Mesendoderm (in vitro differentiated cells): ENCODE data around the gene ARHGAP44.

Experiments used
- DNase-seq: peaks from one replicate; pipeline ENCODE4 v3.0.0; 2013
- H2AK5ac ChIP-seq: 2 replicates; pipeline ENCODE4 v1.6.1; 2013; ENCODE audit warnings: low read length, inconsistent platforms
- H2BK120ac ChIP-seq: 2 replicates; pipeline ENCODE4 v1.6.1; 2013; ENCODE audit warnings: low read depth, mild to moderate bottlenecking, low read length, moderate library complexity, mixed read lengths
- H2BK15ac ChIP-seq: replicated peaks from 2 replicates; pipeline ENCODE4 v1.6.1; 2013; ENCODE audit warnings: low read depth, mild to moderate bottlenecking, moderate library complexity
- H2BK5ac ChIP-seq: 2 replicates; pipeline ENCODE4 v1.6.1; 2013; ENCODE audit warnings: low read length, inconsistent platforms
- H3K18ac ChIP-seq: 2 replicates; pipeline ENCODE4 v1.6.1; 2013; ENCODE audit warnings: mild to moderate bottlenecking, low read length, mixed read lengths
- H3K23ac ChIP-seq: one replicate; pipeline ENCODE4 v1.6.1; 2013; ENCODE audit warnings: low read length
- H3K27ac ChIP-seq: 2 replicates; pipeline ENCODE4 v1.5.1; 2013; ENCODE audit warnings: low read depth, mild to moderate bottlenecking, inconsistent platforms, low read length, moderate library complexity
- H3K27me3 ChIP-seq: 2 replicates; pipeline ENCODE4 v1.6.1; 2013; ENCODE audit warnings: low read length, control low read depth, mild to moderate bottlenecking, inconsistent platforms; ENCODE audit not compliant: insufficient read depth, poor library complexity
- H3K36me3 ChIP-seq: 2 replicates; pipeline ENCODE4 v1.6.1; 2013; ENCODE audit warnings: low read length, inconsistent platforms; ENCODE audit not compliant: control insufficient read depth, insufficient read depth
- H3K4ac ChIP-seq: one replicate; pipeline ENCODE4 v1.6.1; 2013; ENCODE audit warnings: low read depth, mild to moderate bottlenecking, low read length, moderate library complexity
- H3K4me1 ChIP-seq: 2 replicates; pipeline ENCODE4 v1.6.1; 2013; ENCODE audit warnings: low read depth, low read length, inconsistent platforms; ENCODE audit not compliant: control insufficient read depth
- H3K4me2 ChIP-seq: 2 replicates; pipeline ENCODE4 v1.6.1; 2013; ENCODE audit warnings: low read length
- H3K4me3 ChIP-seq: 2 replicates; pipeline ENCODE4 v1.5.1; 2013; ENCODE audit warnings: mild to moderate bottlenecking, low read length
- H3K56ac ChIP-seq: one replicate; pipeline ENCODE4 v1.6.1; 2013; ENCODE audit warnings: low read length
- H3K79me1 ChIP-seq: 2 replicates; pipeline ENCODE4 v1.6.1; 2013; ENCODE audit warnings: low read length, inconsistent platforms
- H3K79me2 ChIP-seq: 2 replicates; pipeline ENCODE4 v1.6.1; 2013; ENCODE audit warnings: mild to moderate bottlenecking, low read length; ENCODE audit not compliant: control insufficient read depth, insufficient read depth
- H3K9ac ChIP-seq: 2 replicates; pipeline ENCODE4 v1.6.1; 2013; ENCODE audit warnings: low read length, inconsistent platforms
- H4K5ac ChIP-seq: one replicate; pipeline ENCODE4 v1.6.1; 2013; ENCODE audit warnings: low read length
- H4K8ac ChIP-seq: one replicate; pipeline ENCODE4 v1.6.1; 2013; ENCODE audit warnings: low read depth, mild to moderate bottlenecking, control low read depth, low read length, moderate library complexity
- whole genome bisulfite sequencing: extraction: QIAGEN DNeasy Blood & Tissue Kit; methylation state at CpG from one replicate; pipeline ENCODE4 v1.1.7; 2013; ENCODE audit warnings: low lambda C conversion rate, missing lambda C conversion rate; ENCODE audit not compliant: insufficient coverage; ENCODE audit errors: extremely low coverage; 5-methylcytosine and 5-hydroxymethylcytosine counted together

Gene ARHGAP44

DNA sequence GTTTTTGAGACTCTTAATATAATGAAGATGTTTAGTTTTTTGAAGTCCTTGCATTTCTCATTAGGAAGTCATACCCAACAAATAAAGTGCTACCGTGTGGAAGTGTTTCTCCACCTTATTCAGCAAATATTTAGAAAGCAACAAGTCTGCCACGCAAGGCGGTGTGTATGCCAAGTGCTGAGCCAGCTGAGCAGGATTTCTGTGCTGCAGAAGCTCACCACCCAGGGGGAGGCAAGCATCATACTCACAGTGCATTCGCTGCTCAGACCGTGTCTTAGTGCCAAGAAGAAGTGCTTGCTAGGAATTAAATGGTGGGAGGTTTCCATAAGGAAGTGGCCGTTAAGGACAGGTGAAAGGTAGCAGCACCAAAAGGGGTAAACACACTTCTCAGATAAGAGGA, 111.2 kb downstream of the ARHGAP44 start:
- Histone ChIP-seq H2AK5ac (no peak overlapping the region), H4K8ac (no peak overlapping the region), H2BK5ac (no peak overlapping the region), H3K4me3 (no peak overlapping the region), H3K27ac (no peak overlapping the region), H3K36me3 (no peaks in the 10 kb centered on the region), H3K4ac (no peak overlapping the region), H3K79me2 (no peaks in the 10 kb centered on the region), H3K4me2 (no peak overlapping the region), H2BK15ac (no peak overlapping the region), H3K4me1 (no peaks in the 10 kb centered on the region), H3K18ac (no peak overlapping the region), H3K27me3 (no peaks in the 10 kb centered on the region), H4K5ac (no peak overlapping the region), H3K9ac (no peak overlapping the region), H3K56ac (no peak overlapping the region), H2BK120ac (no peak overlapping the region), H3K23ac (no peak overlapping the region), H3K79me1 (no peaks in the 10 kb centered on the region)
- DNase-seq: no peak
- no CpG with 5 or more reads among the region's 6 CpGs for WGBS

DNA sequence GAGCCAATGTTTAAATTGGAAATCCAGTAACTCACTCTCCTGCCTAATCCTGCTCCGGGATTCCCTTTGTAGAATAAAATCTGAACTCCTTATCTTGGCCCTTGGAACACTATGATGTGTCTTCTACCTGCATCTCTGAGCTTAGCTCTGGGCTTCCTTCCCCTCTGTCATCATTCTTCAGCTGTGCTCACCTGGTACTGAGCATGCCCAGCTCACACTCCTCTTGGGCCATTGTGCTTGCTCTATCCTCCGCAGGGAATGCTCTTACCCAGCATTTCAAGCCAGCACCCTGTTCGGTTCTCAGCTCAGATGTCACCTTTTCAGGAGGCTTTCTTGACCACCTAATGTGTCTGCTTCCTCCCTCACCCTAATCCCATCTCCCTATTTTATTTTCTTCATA, 112.7 kb downstream of the ARHGAP44 start:
- H3K4me3 ChIP-seq: no peak overlapping the region
- no peaks in the 10 kb centered on the region for H3K36me3 ChIP-seq
- no peak overlapping the region for H3K9ac ChIP-seq
- H3K23ac ChIP-seq: no peak overlapping the region
- no peak overlapping the region for H3K18ac ChIP-seq
- no peak overlapping the region for H3K4me2 ChIP-seq
- H3K79me2 ChIP-seq: no peaks in the 10 kb centered on the region
- no peak overlapping the region for H2BK120ac ChIP-seq
- H3K27ac ChIP-seq: no peak overlapping the region
- no peak overlapping the region for H2AK5ac ChIP-seq
- H4K8ac ChIP-seq: no peak overlapping the region
- H3K79me1 ChIP-seq: no peaks in the 10 kb centered on the region
- H3K4ac ChIP-seq: no peak overlapping the region
- no peak overlapping the region for H4K5ac ChIP-seq
- H3K4me1 ChIP-seq: no peaks in the 10 kb centered on the region
- DNase-seq: no peak
- no CpG with 5 or more reads among the region's 3 CpGs for WGBS
- no peaks in the 10 kb centered on the region for H3K27me3 ChIP-seq
- no peak overlapping the region for H2BK5ac ChIP-seq
- H3K56ac ChIP-seq: no peak overlapping the region
- no peak overlapping the region for H2BK15ac ChIP-seq

GRCh38 chr17:12907477-12907876, 118.2 kb downstream of the ARHGAP44 start:
- no peak overlapping the region for H2BK15ac ChIP-seq
- DNase-seq: no peak
- no peak overlapping the region for H3K4ac ChIP-seq
- no peak overlapping the region for H3K4me2 ChIP-seq
- H3K4me1 ChIP-seq: no peaks in the 10 kb centered on the region
- no peaks in the 10 kb centered on the region for H3K79me2 ChIP-seq
- no peak overlapping the region for H2BK5ac ChIP-seq
- no peak overlapping the region for H3K9ac ChIP-seq
- H2AK5ac ChIP-seq: no peak overlapping the region
- no peaks in the 10 kb centered on the region for H3K79me1 ChIP-seq
- H4K8ac ChIP-seq: no peak overlapping the region
- no peaks in the 10 kb centered on the region for H3K27me3 ChIP-seq
- H3K4me3 ChIP-seq: no peak overlapping the region
- no peak overlapping the region for H2BK120ac ChIP-seq
- no peaks in the 10 kb centered on the region for H3K36me3 ChIP-seq
- H4K5ac ChIP-seq: no peak overlapping the region
- no peak overlapping the region for H3K27ac ChIP-seq
- H3K56ac ChIP-seq: no peak overlapping the region
- H3K23ac ChIP-seq: no peak overlapping the region
- H3K18ac ChIP-seq: no peak overlapping the region

DNA sequence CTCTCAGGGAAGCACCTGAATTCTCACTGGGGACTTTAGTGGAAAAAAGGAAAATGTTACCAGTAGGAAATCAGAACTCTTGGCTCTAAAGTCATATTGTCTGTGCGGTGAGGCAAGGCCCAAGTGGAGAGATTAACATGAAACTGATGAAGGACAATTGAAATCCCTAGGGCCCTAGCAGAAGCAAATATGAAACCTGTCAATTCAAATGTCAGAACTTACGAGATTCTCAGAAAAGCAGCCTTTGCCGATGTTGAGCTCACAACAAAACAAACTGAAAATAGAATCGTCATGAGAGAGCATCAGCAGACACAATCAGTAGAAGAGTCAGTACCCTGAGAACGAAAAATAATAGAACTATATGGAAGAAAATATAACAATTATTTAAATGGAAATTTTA, 119.7 kb downstream of the ARHGAP44 start:
- Histone ChIP-seq H3K36me3 (no peaks in the 10 kb centered on the region), H3K27me3 (no peaks in the 10 kb centered on the region), H3K4ac (no peak overlapping the region), H2BK120ac (no peak overlapping the region), H3K4me3 (no peak overlapping the region), H3K9ac (no peak overlapping the region), H3K79me2 (no peaks in the 10 kb centered on the region), H3K18ac (peak overlapping the region; percentile 39), H3K56ac (no peak overlapping the region), H4K8ac (no peak overlapping the region), H3K4me1 (no peaks in the 10 kb centered on the region), H4K5ac (no peak overlapping the region), H2BK15ac (no peak overlapping the region), H3K79me1 (no peaks in the 10 kb centered on the region), H3K27ac (no peak overlapping the region), H2BK5ac (no peak overlapping the region), H3K23ac (no peak overlapping the region), H2AK5ac (no peak overlapping the region), H3K4me2 (no peak overlapping the region)
- WGBS: no CpG with 5 or more reads among the region's 5 CpGs
- no peak for DNase-seq

- Histone ChIP-seq H3K4ac (no peak overlapping the region), H3K79me1 (no peaks in the 10 kb centered on the region), H4K8ac (no peak overlapping the region), H3K27ac (no peak overlapping the region), H2BK5ac (no peak overlapping the region), H3K36me3 (no peaks in the 10 kb centered on the region), H3K79me2 (no peaks in the 10 kb centered on the region), H3K4me1 (no peaks in the 10 kb centered on the region), H3K27me3 (no peaks in the 10 kb centered on the region), H3K23ac (no peak overlapping the region), H3K56ac (no peak overlapping the region), H3K9ac (no peak overlapping the region), H2AK5ac (no peak overlapping the region), H4K5ac (no peak overlapping the region), H2BK15ac (no peak overlapping the region), H3K4me2 (no peak overlapping the region), H3K4me3 (no peak overlapping the region), H2BK120ac (no peak overlapping the region), H3K18ac (no peak overlapping the region)
- DNase-seq: peak; percentile 73
- no CpG with 5 or more reads among the region's 1 CpG for WGBS
These were observed 120.2 kb downstream of the ARHGAP44 start for GRCh38 chr17:12909511-12909910.

- Histone ChIP-seq H2BK15ac (no peak overlapping the region), H3K4me1 (peaks cover 4% of the 10 kb centered on the region), H2BK120ac (no peak overlapping the region), H2AK5ac (no peak overlapping the region), H3K4ac (no peak overlapping the region), H3K79me1 (no peaks in the 10 kb centered on the region), H4K8ac (no peak overlapping the region), H3K79me2 (no peaks in the 10 kb centered on the region), H3K36me3 (no peaks in the 10 kb centered on the region), H3K4me3 (no peak overlapping the region), H3K27ac (no peak overlapping the region), H3K4me2 (no peak overlapping the region), H3K9ac (no peak overlapping the region), H4K5ac (no peak overlapping the region), H3K27me3 (no peaks in the 10 kb centered on the region), H2BK5ac (no peak overlapping the region), H3K23ac (no peak overlapping the region), H3K56ac (no peak overlapping the region), H3K18ac (no peak overlapping the region)
- no peak for DNase-seq
- no CpG with 5 or more reads among the region's 4 CpGs for WGBS
These were observed 121.9 kb downstream of the ARHGAP44 start for GRCh38 chr17:12911239-12911638.
